H9 (cell line): ENCODE data around the gene ANXA4. TPM values are rescaled to one million over a fixed set of nuclear protein-coding genes. Genes with fewer than 3 reads are reported as not detected.

Source experiments
- DNase-seq: peaks from one replicate; pipeline ENCODE4 v3.0.0-alpha.2; 2017
- H2AFZ ChIP-seq: one replicate; pipeline ENCODE4 v1.6.1; 2013; ENCODE audit warnings: mild to moderate bottlenecking, low read length, control low read depth, moderate library complexity
- H2AK5ac ChIP-seq: 2 replicates; pipeline ENCODE4 v1.6.1; 2013; ENCODE audit warnings: low read length, control low read depth, mixed read lengths; ENCODE audit not compliant: insufficient read length
- H2BK120ac ChIP-seq: one replicate; pipeline ENCODE4 v1.6.1; 2013; ENCODE audit warnings: low read depth, mild to moderate bottlenecking, low read length, control low read depth, inconsistent platforms; ENCODE audit not compliant: poor library complexity, severe bottlenecking
- H2BK12ac ChIP-seq: 2 replicates; pipeline ENCODE4 v1.6.1; 2013; ENCODE audit warnings: low read length, control low read depth, mixed read lengths, low read depth; ENCODE audit not compliant: insufficient read length
- H2BK15ac ChIP-seq: 2 replicates; pipeline ENCODE4 v1.6.1; 2013; ENCODE audit warnings: low read depth, low read length, control low read depth
- H2BK20ac ChIP-seq: one replicate; pipeline ENCODE4 v1.6.1; 2013; ENCODE audit warnings: low read depth, mild to moderate bottlenecking, low read length, control low read depth, inconsistent platforms; ENCODE audit not compliant: poor library complexity, severe bottlenecking
- H2BK5ac ChIP-seq: 2 replicates; pipeline ENCODE4 v1.6.1; 2013; ENCODE audit warnings: low read length, control low read depth, mixed read lengths; ENCODE audit not compliant: insufficient read length
- H3K14ac ChIP-seq: 2 replicates; pipeline ENCODE4 v1.6.1; 2013; ENCODE audit warnings: low read length, control low read depth; ENCODE audit not compliant: insufficient read depth
- H3K18ac ChIP-seq: 2 replicates; pipeline ENCODE4 v1.6.1; 2013; ENCODE audit warnings: low read depth, mild to moderate bottlenecking, mixed read lengths, low read length, control low read depth; ENCODE audit not compliant: insufficient read length
- H3K23ac ChIP-seq: 2 replicates; pipeline ENCODE4 v1.6.1; 2013; ENCODE audit warnings: low read length, control low read depth, mixed read lengths, low read depth; ENCODE audit not compliant: insufficient read length
- H3K23me2 ChIP-seq: 2 replicates; pipeline ENCODE4 v1.6.1; 2013; ENCODE audit warnings: low read depth, mild to moderate bottlenecking, mixed read lengths, low read length, control low read depth; ENCODE audit not compliant: insufficient read length, poor library complexity, severe bottlenecking
- H3K27ac ChIP-seq: 2 replicates; pipeline ENCODE4 v1.5.1; 2013; ENCODE audit warnings: low read length, control low read depth, mixed read lengths, low read depth; ENCODE audit not compliant: insufficient read length
- H3K27me3 ChIP-seq: 2 replicates; pipeline ENCODE4 v1.6.1; 2013; ENCODE audit warnings: low read length, control low read depth, inconsistent platforms; ENCODE audit not compliant: insufficient read depth
- H3K4ac ChIP-seq: 2 replicates; pipeline ENCODE4 v1.6.1; 2013; ENCODE audit warnings: low read depth, mild to moderate bottlenecking, control low read depth, inconsistent platforms, low read length, moderate library complexity
- H3K4me1 ChIP-seq: 2 replicates; pipeline ENCODE4 v1.6.1; 2013; ENCODE audit warnings: low read length, control low read depth, inconsistent platforms; ENCODE audit not compliant: insufficient read depth
- H3K4me2 ChIP-seq: 2 replicates; pipeline ENCODE4 v1.6.1; 2013; ENCODE audit warnings: low read length, control low read depth, mixed read lengths; ENCODE audit not compliant: insufficient read length, insufficient read depth
- H3K56ac ChIP-seq: 2 replicates; pipeline ENCODE4 v1.6.1; 2013; ENCODE audit warnings: low read depth, mild to moderate bottlenecking, mixed read lengths, low read length, control low read depth; ENCODE audit not compliant: insufficient read length
- H3K79me1 ChIP-seq: 2 replicates; pipeline ENCODE4 v1.6.1; 2013; ENCODE audit warnings: low read depth, mild to moderate bottlenecking, moderate library complexity, low read length, control low read depth, inconsistent platforms; ENCODE audit not compliant: insufficient read depth, poor library complexity, severe bottlenecking
- H3K79me2 ChIP-seq: 2 replicates; pipeline ENCODE4 v1.6.1; 2013; ENCODE audit warnings: low read length, control low read depth, inconsistent platforms; ENCODE audit not compliant: insufficient read depth
- H3K9ac ChIP-seq: 2 replicates; pipeline ENCODE4 v1.6.1; 2013; ENCODE audit warnings: low read length, control low read depth, mixed read lengths; ENCODE audit not compliant: insufficient read length; ENCODE audit errors: extremely low read depth
- H3K9me3 ChIP-seq: one replicate; pipeline ENCODE4 v1.6.1; 2013; ENCODE audit warnings: low read depth, low read length, inconsistent platforms; ENCODE audit not compliant: control insufficient read depth
- H3T11ph ChIP-seq: one replicate; pipeline ENCODE4 v1.6.1; 2013; ENCODE audit warnings: mild to moderate bottlenecking, low read length, control low read depth, inconsistent platforms
- H4K20me1 ChIP-seq: one replicate; pipeline ENCODE4 v1.6.1; 2013; ENCODE audit not compliant: control insufficient read depth, insufficient read length, insufficient read depth
- H4K5ac ChIP-seq: 2 replicates; pipeline ENCODE4 v1.6.1; 2013; ENCODE audit warnings: low read depth, mild to moderate bottlenecking, mixed read lengths, low read length, control low read depth; ENCODE audit not compliant: insufficient read length
- H4K8ac ChIP-seq: replicated peaks from 2 replicates; pipeline ENCODE4 v1.6.1; 2013; ENCODE audit warnings: low read length, control low read depth, mixed read lengths, low read depth; ENCODE audit not compliant: insufficient read length
- H4K91ac ChIP-seq: 2 replicates; pipeline ENCODE4 v1.6.1; 2013; ENCODE audit warnings: low read depth, mild to moderate bottlenecking, moderate library complexity, mixed read lengths, low read length, control low read depth; ENCODE audit not compliant: insufficient read length
- H3K27ac Mint-ChIP-seq, 3 experiments: 2 replicates in 2 of 3; 3 replicates in 1 of 3; pipeline ENCODE4 v1.8.0; 2020 to 2021; ENCODE audit warnings: mixed read lengths in 3 of 3, mild to moderate bottlenecking in 1 of 3, moderate library complexity in 1 of 3
- H3K27me3 Mint-ChIP-seq: 2 replicates; pipeline ENCODE4 v1.8.0; 2021; ENCODE audit warnings: low read depth, mild to moderate bottlenecking, moderate library complexity, mixed read lengths
- H3K36me3 Mint-ChIP-seq, 3 experiments: 2 replicates in 2 of 3; 3 replicates in 1 of 3; pipeline ENCODE4 v1.8.0; 2020 to 2021; ENCODE audit warnings: low read depth in 3 of 3, mixed read lengths in 3 of 3; ENCODE audit not compliant: insufficient read depth in 1 of 3
- H3K4me1 Mint-ChIP-seq, 2 experiments: 2 replicates each; pipeline ENCODE4 v1.8.0; 2020; ENCODE audit warnings: mixed read lengths in 2 of 2
- H3K4me3 Mint-ChIP-seq, 2 experiments: 2 replicates in 1 of 2; 3 replicates in 1 of 2; pipeline ENCODE4 v1.8.0; 2020 to 2021; ENCODE audit warnings: mild to moderate bottlenecking in 2 of 2, mixed read lengths in 2 of 2, moderate library complexity in 1 of 2
- H3K9me3 Mint-ChIP-seq, 2 experiments: 2 replicates in 1 of 2; 3 replicates in 1 of 2; pipeline ENCODE4 v1.8.0; 2020; ENCODE audit warnings: mild to moderate bottlenecking in 2 of 2, mixed read lengths in 2 of 2, moderate library complexity in 1 of 2
- CTCF ChIP-seq: fragments of 200-600 bp; sonication (generic); conservative IDR thresholded peaks from 3 replicates; pipeline ENCODE4 v1.8.0; 2021; ENCODE audit warnings: antibody characterized with exemption, mild to moderate bottlenecking
- WGBS: extraction: QIAGEN DNeasy Blood & Tissue Kit; methylation state at CpG from one replicate; pipeline ENCODE4 v1.1.7; 2013; ENCODE audit warnings: missing lambda C conversion rate, low lambda C conversion rate, mixed read lengths; ENCODE audit not compliant: insufficient read length; ENCODE audit errors: extremely low coverage; 5-methylcytosine and 5-hydroxymethylcytosine counted together
- total RNA-seq: library from RNA; stranded (reverse); gene quantifications from 2 replicates; pipeline ENCODE4 v1.2.1, GENCODE V29; 2021

ANXA4 gene
- total RNA-seq, 1 experiment from 2014 or later: 14.4 TPM

GRCh38 chr2:69720404-69720803 lies 21.5 kb upstream of the ANXA4 start:
- Histone ChIP-seq H3K23ac (no peak overlapping the region), H3T11ph (no peak overlapping the region), H2AFZ (no peak overlapping the region), H4K8ac (no peak overlapping the region), H2BK120ac (no peak overlapping the region), H3K18ac (no peak overlapping the region), H2BK12ac (no peak overlapping the region), H2BK5ac (no peak overlapping the region), H3K27me3 (no peaks in the 10 kb centered on the region), H3K23me2 (peaks cover 3% of the 10 kb centered on the region), H3K4me1 (peaks cover 19% of the 10 kb centered on the region), H2BK20ac (no peak overlapping the region), H3K9me3 (no peaks in the 10 kb centered on the region), H3K56ac (no peak overlapping the region), H4K20me1 (peaks cover 2% of the 10 kb centered on the region), H2AK5ac (no peak overlapping the region), H3K79me2 (no peaks in the 10 kb centered on the region), H3K4me2 (no peak overlapping the region), H3K14ac (no peak overlapping the region), H2BK15ac (no peak overlapping the region), H3K9ac (no peak overlapping the region), H3K27ac (no peak overlapping the region), H3K79me1 (no peaks in the 10 kb centered on the region), H3K4ac (no peak overlapping the region), H4K91ac (no peak overlapping the region), H4K5ac (no peak overlapping the region)
- Mint-ChIP-seq H3K4me1 (peaks cover 37 to 44% of the 10 kb centered on the region in 2 experiments), H3K27me3 (peaks cover 19% of the 10 kb centered on the region), H3K9me3 (no peaks in the 10 kb centered on the region; a peak in 2 of 5 replicates), H3K36me3 (no peaks in the 10 kb centered on the region; a peak in 2 of 7 replicates), H3K4me3 (no peak overlapping the region), H3K27ac (peak overlapping the region in 1 of 3 experiments; percentile 12; a peak in 2 of 7 replicates)
- peak; percentile 28; the same call in 2 of the 3 replicates for TF ChIP-seq CTCF
- DNase-seq: no peak
- WGBS: no CpG with 5 or more reads among the region's 1 CpG
